Tibial nerve (tissue), 4 donors: Measurements from ENCODE around the gene CIITA. TPM values are rescaled to one million over a fixed set of nuclear protein-coding genes. Genes with fewer than 3 reads are reported as not detected.
A peak's percentile ranks its signal among the peaks of the same experiment; 100 is the strongest.

Experiments used
- DNase-seq, 2 donors: peaks; one replicate each; pipeline ENCODE4 v3.0.0-alpha.2; 2019; ENCODE audit warnings: low spot score in 2 of 2
- H3K27ac ChIP-seq, 4 donors: fragments of 200-600 bp; sonication (generic) in 3 of 4; one replicate each; pipeline ENCODE4 v1.5.1; 2017 to 2019; ENCODE audit warnings: mild to moderate bottlenecking in 1 of 4
- H3K27me3 ChIP-seq, 2 donors: fragments of 200-600 bp; sonication (generic) in 1 of 2; one replicate each; pipeline versions ENCODE4 v1.5.1 to v1.6.0; 2017 to 2019
- H3K36me3 ChIP-seq, 3 donors: fragments of 200-600 bp; sonication (generic); one replicate each; pipeline ENCODE4 v1.5.1; 2018 to 2019
- H3K4me1 ChIP-seq, 4 donors: fragments of 200-600 bp; sonication (generic) in 3 of 4; one replicate each; pipeline ENCODE4 v1.5.1; 2017 to 2019
- H3K4me3 ChIP-seq, 4 donors: fragments of 200-600 bp; sonication (generic) in 3 of 4; one replicate each; pipeline ENCODE4 v1.5.1; 2017 to 2019; ENCODE audit warnings: mild to moderate bottlenecking in 1 of 4, moderate library complexity in 1 of 4
- H3K9me3 ChIP-seq, 4 donors: fragments of 200-600 bp; sonication (generic) in 3 of 4; one replicate each; pipeline ENCODE4 v1.5.1; 2017 to 2019
- CTCF ChIP-seq, 5 experiments: fragments of 200-600 bp in 3 of 5; fragments of 450-650 bp in 2 of 5; sonication (generic) in 3 of 5; IDR thresholded peaks; one replicate each; pipeline ENCODE4 v1.5.1; 2016 to 2019; ENCODE audit warnings: antibody characterized with exemption in 5 of 5, mild to moderate bottlenecking in 3 of 5, moderate library complexity in 2 of 5
- EP300 ChIP-seq, 2 donors: sonication (generic); formaldehyde crosslinking; IDR thresholded peaks; one replicate each; pipeline ENCODE4 v1.6.1; 2017; ENCODE audit warnings: antibody characterized with exemption in 2 of 2, mild to moderate bottlenecking in 1 of 2
- POLR2A ChIP-seq, 2 donors: fragments of 450-650 bp; IDR thresholded peaks; one replicate each; pipeline ENCODE4 v1.6.1; 2017; ENCODE audit warnings: antibody characterized with exemption in 2 of 2, mild to moderate bottlenecking in 2 of 2, moderate library complexity in 2 of 2
- WGBS, 2 donors: methylation state at CpG; one replicate each; pipeline ENCODE4 v1.1.5; 2018; 5-methylcytosine and 5-hydroxymethylcytosine counted together
- total RNA-seq, 4 donors: library from RNA; depleted of rRNA; stranded (reverse); fragments of >200 nt; gene quantifications; one replicate each; pipeline ENCODE4 v1.1.0, GENCODE V29; 2016

CIITA gene
- total RNA-seq, 4 donors from 2014 or later = 7.5 to 38.7 (median 17.8) TPM

- TF ChIP-seq EP300 (IDR thresholded peaks at IDR 0.05) (no peak), POLR2A (IDR thresholded peaks at IDR 0.05) (no peak), CTCF (IDR thresholded peaks at IDR 0.05) (no peak)
- H3K36me3 ChIP-seq = no peaks in the 10 kb centered on the region
- no peak overlapping the region for H3K4me3 ChIP-seq
- H3K9me3 ChIP-seq = no peaks in the 10 kb centered on the region
- peak overlapping the region in 1 of 4 donors; percentile 63 for H3K27ac ChIP-seq
- DNase-seq = no peak
- H3K27me3 ChIP-seq = no peaks in the 10 kb centered on the region
- H3K4me1 ChIP-seq = no peaks in the 10 kb centered on the region
- WGBS, 2 donors = 52 to 56% methylated on average over 2 of the region's 2 CpGs
These were observed 29.8 kb upstream of the CIITA start for GRCh38 chr16:10847176-10847575.

GRCh38 chr16:10849736-10850477, 27.1 kb upstream of the CIITA start:
- no peaks in the 10 kb centered on the region for H3K4me1 ChIP-seq
- no peaks in the 10 kb centered on the region for H3K27me3 ChIP-seq
- WGBS, 2 donors = 73 to 78% methylated on average over 7 of the region's 7 CpGs
- no peaks in the 10 kb centered on the region for H3K9me3 ChIP-seq
- H3K27ac ChIP-seq = no peak overlapping the region
- DNase-seq = no peak
- H3K4me3 ChIP-seq = no peak overlapping the region
- no peak for TF ChIP-seq EP300 (IDR thresholded peaks at IDR 0.05)
- TF ChIP-seq POLR2A (IDR thresholded peaks at IDR 0.05) = no peak
- TF ChIP-seq CTCF (IDR thresholded peaks at IDR 0.05) = no peak
- no peaks in the 10 kb centered on the region for H3K36me3 ChIP-seq

- Histone ChIP-seq H3K27me3 (no peaks in the 10 kb centered on the region), H3K4me3 (no peak overlapping the region), H3K27ac (no peak overlapping the region), H3K9me3 (no peaks in the 10 kb centered on the region), H3K36me3 (no peaks in the 10 kb centered on the region), H3K4me1 (no peaks in the 10 kb centered on the region)
- no peak for TF ChIP-seq POLR2A (IDR thresholded peaks at IDR 0.05)
- TF ChIP-seq EP300 (IDR thresholded peaks at IDR 0.05) = no peak
- TF ChIP-seq CTCF (IDR thresholded peaks at IDR 0.05) = no peak
- DNase-seq = no peak
- WGBS, 2 donors = 60 to 84% methylated on average over 4 of the region's 4 CpGs
These were observed 26.5 kb upstream of the CIITA start for GRCh38 chr16:10850478-10850850.

GRCh38 chr16:10851512-10851911, 25.5 kb upstream of the CIITA start:
- H3K9me3 ChIP-seq = no peaks in the 10 kb centered on the region
- H3K27ac ChIP-seq = no peak overlapping the region
- no peaks in the 10 kb centered on the region for H3K36me3 ChIP-seq
- TF ChIP-seq POLR2A (IDR thresholded peaks at IDR 0.05) = no peak
- no peak for TF ChIP-seq CTCF (IDR thresholded peaks at IDR 0.05)
- no peaks in the 10 kb centered on the region for H3K27me3 ChIP-seq
- DNase-seq = no peak
- H3K4me1 ChIP-seq = no peaks in the 10 kb centered on the region
- H3K4me3 ChIP-seq = no peak overlapping the region
- 91 to 92% methylated on average over 3 of the region's 3 CpGs for whole genome bisulfite sequencing, 2 donors

- Histone ChIP-seq H3K27me3 (no peaks in the 10 kb centered on the region), H3K9me3 (no peaks in the 10 kb centered on the region), H3K4me3 (no peak overlapping the region), H3K36me3 (no peaks in the 10 kb centered on the region), H3K4me1 (no peaks in the 10 kb centered on the region), H3K27ac (no peak overlapping the region)
- DNase-seq = no peak
- TF ChIP-seq POLR2A (IDR thresholded peaks at IDR 0.05) = no peak
- TF ChIP-seq CTCF (IDR thresholded peaks at IDR 0.05) = no peak
- no peak for TF ChIP-seq EP300 (IDR thresholded peaks at IDR 0.05)
- 53 to 62% methylated on average over 4 of the region's 4 CpGs for WGBS, 2 donors
These were observed 24.7 kb upstream of the CIITA start for GRCh38 chr16:10852286-10852685.
